Measurements from ENCODE around the gene TRPM6.
"Not testable (repeated sequence)": the region's sequence is repeated elsewhere in the genome, so short reads cannot be mapped to it uniquely, and the experiment has no call there.

Gene TRPM6

DNA sequence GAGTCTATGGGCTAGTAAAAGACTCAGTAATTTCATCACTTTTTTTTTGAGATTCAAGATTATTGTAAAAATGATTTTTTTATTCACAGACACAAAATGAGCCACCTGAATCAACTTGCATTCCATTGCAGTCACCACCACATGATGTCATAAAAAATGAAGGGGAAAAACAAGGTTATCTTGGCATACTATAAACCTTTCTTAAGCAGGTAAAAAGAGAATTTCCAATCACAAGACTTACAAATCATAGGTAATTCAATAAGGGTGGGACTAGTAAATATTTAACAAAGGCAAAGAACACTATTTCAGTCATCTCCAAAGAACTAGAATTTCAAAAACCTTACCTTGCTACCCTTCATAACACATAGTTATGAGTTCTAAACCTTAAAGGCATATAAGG, 30.7 kb downstream of the TRPM6 start:
- DNase-seq (ENCODE audit: low spot score), result no peak

- no peak for DNase-seq (ENCODE audit: low spot score)
These were observed 32.6 kb downstream of the TRPM6 start for GRCh38 chr9:74855072-74855471.

- DNase-seq (ENCODE audit: low spot score), result not testable (repeated sequence)
These were observed 34.7 kb downstream of the TRPM6 start for GRCh38 chr9:74853024-74853423.

GRCh38 chr9:74848153-74848525, 39.6 kb downstream of the TRPM6 start:
- no peak for DNase-seq (ENCODE audit: low spot score)

GRCh38 chr9:74847478-74848152, 40.1 kb downstream of the TRPM6 start:
- no peak for DNase-seq (ENCODE audit: low spot score)

DNA sequence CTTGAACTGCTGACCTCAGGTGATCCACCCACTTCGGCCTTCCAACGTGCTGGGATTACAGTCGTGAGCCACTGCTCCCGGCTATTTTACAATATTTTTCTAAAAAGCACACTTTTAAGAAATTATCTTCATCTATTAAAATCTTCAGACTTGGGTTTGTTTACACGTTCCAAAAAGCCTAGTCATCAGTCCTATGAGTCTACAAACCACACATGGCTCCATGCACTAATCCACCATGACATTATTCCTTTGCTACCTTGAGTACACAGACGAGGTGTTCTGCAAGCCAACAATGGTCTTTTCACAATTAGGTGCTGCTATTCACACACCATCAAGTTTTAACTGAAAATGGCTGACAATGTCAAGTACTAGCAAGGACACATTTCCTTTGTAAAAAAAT, 41.0 kb downstream of the TRPM6 start:
- no peak for DNase-seq (ENCODE audit: low spot score)

DNA sequence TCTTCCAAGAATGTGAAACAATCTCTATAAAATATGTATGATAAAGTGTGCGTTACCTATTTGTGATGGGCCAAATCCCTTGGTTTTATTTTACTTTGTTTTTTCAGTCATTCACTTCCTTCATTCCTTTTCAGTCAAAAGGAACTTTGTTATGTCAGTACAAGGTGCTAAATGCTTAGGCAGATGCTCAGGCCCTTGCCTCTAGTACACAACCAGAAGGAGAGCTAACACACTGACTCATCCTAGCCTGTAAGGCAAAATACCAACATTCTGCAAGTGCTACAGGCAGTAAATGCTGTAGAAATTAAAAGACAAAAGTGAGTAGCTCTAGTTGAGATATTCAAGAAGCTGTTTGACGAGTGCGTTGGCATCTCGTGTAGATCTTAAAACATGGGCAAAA, 49.4 kb downstream of the TRPM6 start:
- DNase-seq (ENCODE audit: low spot score), result peak; percentile 4

GRCh38 chr9:74824654-74825053, 63.1 kb downstream of the TRPM6 start:
- no peak for DNase-seq (ENCODE audit: low spot score)

- peak; percentile 94 for DNase-seq (ENCODE audit: low spot score)
These were observed 66.1 kb downstream of the TRPM6 start for GRCh38 chr9:74821636-74822035.

GRCh38 chr9:74817816-74818215, 69.9 kb downstream of the TRPM6 start:
- DNase-seq (ENCODE audit: low spot score), result no peak

- DNase-seq (ENCODE audit: low spot score), result no peak
These were observed 70.4 kb downstream of the TRPM6 start for GRCh38 chr9:74817281-74817810.

- peak; percentile 60 for DNase-seq (ENCODE audit: low spot score)
These were observed 77.5 kb downstream of the TRPM6 start for GRCh38 chr9:74810200-74810599.

- DNase-seq (ENCODE audit: low spot score), result no peak
These were observed 83.7 kb downstream of the TRPM6 start for GRCh38 chr9:74804018-74804385.

DNA sequence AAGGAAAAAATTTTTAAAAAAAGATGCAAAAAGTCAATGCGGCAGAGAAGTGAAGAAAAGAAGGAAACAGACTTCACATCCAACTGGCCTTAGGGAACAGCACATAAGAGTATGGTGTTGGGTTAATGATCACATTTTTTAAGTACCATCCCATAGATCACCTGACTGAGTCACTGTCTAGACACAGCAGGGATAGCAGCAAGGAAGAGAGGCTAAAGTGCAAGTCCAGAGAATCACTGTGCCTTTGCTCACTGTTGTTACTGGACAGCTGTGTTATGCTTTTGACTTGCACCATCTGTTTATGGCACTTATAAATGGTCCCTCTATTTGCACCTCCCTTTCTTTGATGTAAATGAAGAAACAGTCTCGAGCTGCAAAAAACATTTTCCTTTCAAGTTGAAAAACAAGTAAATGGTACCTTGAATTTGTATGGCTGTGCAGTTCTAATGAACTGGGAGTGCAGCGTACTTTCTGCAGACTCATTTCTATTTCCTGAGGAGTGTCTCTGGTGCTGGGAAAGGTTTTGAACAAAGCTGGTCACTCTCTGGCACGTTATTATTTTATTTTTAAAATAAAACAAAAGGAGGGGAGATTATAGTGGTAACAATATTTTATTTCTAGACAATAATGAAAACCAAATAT, 84.2 kb downstream of the TRPM6 start:
- DNase-seq (ENCODE audit: low spot score), result no peak

GRCh38 chr9:74800226-74800625, 87.5 kb downstream of the TRPM6 start:
- no peak for DNase-seq (ENCODE audit: low spot score)

- no peak for DNase-seq (ENCODE audit: low spot score)
These were observed 91.9 kb downstream of the TRPM6 start for GRCh38 chr9:74795803-74796202.

DNA sequence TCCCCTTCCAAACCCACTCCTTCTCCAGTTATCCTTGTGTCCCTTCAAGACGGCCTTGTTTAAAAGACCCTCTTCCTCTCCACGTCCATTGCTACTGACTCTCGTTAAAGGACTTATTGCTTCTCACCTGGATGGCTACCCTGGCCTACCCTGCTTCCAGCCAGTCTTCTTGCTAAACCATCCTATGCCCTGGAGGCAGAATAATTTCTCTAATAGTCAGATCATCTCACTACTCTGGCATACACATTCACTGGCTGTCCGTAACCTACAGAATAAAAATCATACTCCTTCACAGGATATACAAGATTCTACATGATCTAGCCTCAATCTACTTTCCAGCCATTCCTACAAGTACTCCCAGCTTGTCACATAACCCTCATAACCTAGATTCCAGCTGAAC, 92.6 kb downstream of the TRPM6 start:
- DNase-seq (ENCODE audit: low spot score), result no peak

GRCh38 chr9:74784506-74784905, 103.2 kb downstream of the TRPM6 start:
- no peak for DNase-seq (ENCODE audit: low spot score)

DNA sequence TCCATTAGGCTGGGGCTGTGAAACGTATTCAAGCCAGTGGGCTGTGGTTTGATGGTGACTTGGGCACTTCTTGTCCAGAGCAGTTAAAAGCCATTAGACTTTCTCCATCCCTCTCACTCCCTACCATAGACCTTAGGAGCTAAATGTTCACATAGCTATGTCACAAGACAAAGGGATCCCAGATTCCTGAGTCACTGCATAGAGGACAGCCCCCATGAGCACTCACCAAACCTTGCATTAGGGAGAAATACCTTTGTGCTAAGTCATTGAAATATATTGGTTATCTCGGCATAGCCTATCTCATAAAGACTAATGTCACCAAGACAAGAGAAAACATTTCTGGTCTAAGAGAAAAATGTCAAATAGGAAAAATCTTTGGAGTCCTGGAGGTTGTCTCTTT, 104.3 kb downstream of the TRPM6 start:
- DNase-seq (ENCODE audit: low spot score), result no peak

DNA sequence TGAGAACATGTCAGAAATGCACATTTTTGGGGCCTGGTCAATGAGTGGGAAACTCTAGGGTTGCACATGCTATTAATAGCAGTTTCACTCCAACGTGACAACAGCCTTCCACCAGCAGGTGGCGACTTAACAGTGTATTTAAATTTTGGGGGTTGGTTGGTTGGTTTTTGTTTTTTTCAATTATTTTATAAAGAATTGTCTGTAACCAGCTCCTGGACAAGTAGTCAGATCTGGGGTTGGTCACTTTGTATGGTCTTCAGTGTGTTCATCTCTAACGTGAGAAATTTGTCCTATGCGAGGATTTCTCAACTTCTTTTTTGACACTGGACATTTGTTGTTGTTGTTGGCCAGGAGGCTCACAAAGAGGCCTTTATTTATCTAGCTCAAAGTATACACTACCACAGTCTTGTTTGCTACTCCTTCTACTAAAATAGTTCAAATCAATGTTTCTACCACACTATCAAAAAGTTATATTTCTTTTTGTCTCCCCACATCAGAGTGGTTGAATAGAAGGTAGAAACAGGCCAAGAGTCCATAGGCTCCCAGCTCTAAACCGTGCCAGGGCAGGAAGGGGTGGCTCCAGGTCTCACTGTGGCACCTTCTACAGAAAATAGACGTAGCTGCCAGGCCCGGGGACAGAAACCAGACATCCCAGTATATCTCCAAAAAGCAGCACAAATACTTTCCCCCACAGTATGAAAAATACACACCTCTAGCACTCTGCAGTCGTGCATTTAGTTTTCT, 110.4 kb downstream of the TRPM6 start:
- peak; percentile 90 for DNase-seq (ENCODE audit: low spot score)

- peak; percentile 68 for DNase-seq (ENCODE audit: low spot score)
These were observed 112.3 kb downstream of the TRPM6 start for GRCh38 chr9:74775396-74775795.

GRCh38 chr9:74773886-74774479, 113.7 kb downstream of the TRPM6 start:
- peak; percentile 91 for DNase-seq (ENCODE audit: low spot score)

DNA sequence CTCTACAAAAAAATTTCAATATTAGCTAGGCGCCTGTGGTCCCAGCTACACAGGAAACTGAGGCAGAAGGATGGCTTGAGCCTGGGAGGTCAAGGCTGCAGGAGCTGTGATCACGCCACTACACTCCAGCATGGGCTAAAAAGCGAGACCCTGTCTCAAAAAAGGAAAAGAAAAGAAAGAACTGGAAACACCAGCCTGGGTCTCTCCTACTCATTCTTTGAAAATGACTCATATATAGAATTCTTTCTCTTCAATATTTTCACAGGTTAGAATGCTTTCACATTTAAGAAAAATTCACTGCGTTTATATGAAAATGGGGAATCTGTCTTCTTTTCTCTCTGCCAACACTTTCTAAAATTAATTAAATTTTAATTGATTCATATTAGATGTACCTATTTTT, 115.6 kb downstream of the TRPM6 start:
- DNase-seq (ENCODE audit: low spot score), result no peak

All from pons (tissue), 1 donor.